Uterus (tissue), 4 donors: Measurements from ENCODE around the gene ASCC1. TPM values are rescaled to one million over a fixed set of nuclear protein-coding genes. Genes with fewer than 3 reads are reported as not detected.
A peak's percentile ranks its signal among the peaks of the same experiment; 100 is the strongest.

ENCODE experiments used
- DNase-seq, 2 donors: peaks; one replicate each; pipeline ENCODE4 v3.0.0-alpha.2; 2019 to 2020
- H3K27ac ChIP-seq, 2 donors: fragments of 200-600 bp; sonication (generic); 1 replicate in 1 of 2; 2 replicates in 1 of 2; pipeline ENCODE4 v1.5.1; 2016 to 2018
- H3K27me3 ChIP-seq, 2 donors: fragments of 200-600 bp; sonication (generic); one replicate each; pipeline ENCODE4 v1.5.1; 2018 to 2019; ENCODE audit warnings: control low read depth in 1 of 2
- H3K36me3 ChIP-seq, 2 donors: fragments of 200-600 bp; sonication (generic); one replicate each; pipeline ENCODE4 v1.5.1; 2019; ENCODE audit warnings: control low read depth in 1 of 2
- H3K4me1 ChIP-seq, 2 donors: fragments of 200-600 bp; sonication (generic); one replicate each; pipeline ENCODE4 v1.5.1; 2018 to 2019; ENCODE audit warnings: control low read depth in 1 of 2
- H3K4me3 ChIP-seq, 2 donors: fragments of 200-600 bp; sonication (generic); 1 replicate in 1 of 2; 2 replicates in 1 of 2; pipeline ENCODE4 v1.5.1; 2018 to 2019; ENCODE audit warnings: mild to moderate bottlenecking in 1 of 2
- H3K9me3 ChIP-seq, 2 donors: fragments of 200-600 bp; sonication (generic); one replicate each; pipeline ENCODE4 v1.5.1; 2019; ENCODE audit warnings: control low read depth in 1 of 2
- POLR2A ChIP-seq, 2 donors: fragments of 450-650 bp; IDR thresholded peaks; one replicate each; pipeline ENCODE4 v1.6.1; 2016; ENCODE audit warnings: antibody characterized with exemption in 2 of 2, mild to moderate bottlenecking in 1 of 2, moderate library complexity in 1 of 2
- intact Hi-C: fragments of 100-400 bp; cut with DNase I; formaldehyde crosslinking; loops from one replicate; pipeline ENCODE4 v1.15.1; 2023; ENCODE audit warnings: low total_unique reads
- total RNA-seq, 4 donors: library from RNA; depleted of rRNA in 3 of 4; stranded (reverse); fragments of >200 nt in 3 of 4; gene quantifications; one replicate each; pipeline versions ENCODE4 v1.1.0 to v1.2.4, GENCODE V29; 2014 to 2023
- TF ChIP-seq, protein P1 (sequence below), 4 experiments: fragments of 200-600 bp in 2 of 4; fragments of 450-650 bp in 2 of 4; sonication (generic) in 2 of 4; IDR thresholded peaks; one replicate each; pipeline ENCODE4 v1.5.1; 2016 to 2019; ENCODE audit warnings: antibody characterized with exemption in 4 of 4, mild to moderate bottlenecking in 2 of 4, moderate library complexity in 1 of 4
- donor health status: DM: yes; HTN: yes; CAD: no.

Gene ASCC1
- total RNA-seq, 4 donors from 2014 or later: 17.9 to 156 (median 38.4) TPM

DNA sequence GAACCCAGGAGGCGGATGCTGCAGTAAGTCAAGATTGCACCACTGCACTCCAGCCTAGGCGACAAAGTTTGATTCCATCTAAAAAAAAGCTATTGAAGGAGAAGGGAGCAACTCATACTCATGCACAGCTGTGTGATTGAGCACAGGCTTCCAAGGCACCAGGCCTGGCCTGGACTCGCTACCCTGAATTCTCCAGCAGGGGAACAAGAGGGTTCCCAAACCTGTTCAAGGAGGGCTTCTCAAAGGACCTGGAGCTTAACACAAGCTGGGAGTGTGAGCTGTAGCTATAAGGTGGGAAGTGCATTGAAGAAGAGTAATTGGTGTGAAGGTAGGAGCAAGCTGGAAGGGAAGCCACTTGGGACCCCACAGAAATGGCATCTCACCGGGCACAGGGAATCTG lies 42.5 kb upstream of the ASCC1 start:
- TF ChIP-seq, protein P1, sequence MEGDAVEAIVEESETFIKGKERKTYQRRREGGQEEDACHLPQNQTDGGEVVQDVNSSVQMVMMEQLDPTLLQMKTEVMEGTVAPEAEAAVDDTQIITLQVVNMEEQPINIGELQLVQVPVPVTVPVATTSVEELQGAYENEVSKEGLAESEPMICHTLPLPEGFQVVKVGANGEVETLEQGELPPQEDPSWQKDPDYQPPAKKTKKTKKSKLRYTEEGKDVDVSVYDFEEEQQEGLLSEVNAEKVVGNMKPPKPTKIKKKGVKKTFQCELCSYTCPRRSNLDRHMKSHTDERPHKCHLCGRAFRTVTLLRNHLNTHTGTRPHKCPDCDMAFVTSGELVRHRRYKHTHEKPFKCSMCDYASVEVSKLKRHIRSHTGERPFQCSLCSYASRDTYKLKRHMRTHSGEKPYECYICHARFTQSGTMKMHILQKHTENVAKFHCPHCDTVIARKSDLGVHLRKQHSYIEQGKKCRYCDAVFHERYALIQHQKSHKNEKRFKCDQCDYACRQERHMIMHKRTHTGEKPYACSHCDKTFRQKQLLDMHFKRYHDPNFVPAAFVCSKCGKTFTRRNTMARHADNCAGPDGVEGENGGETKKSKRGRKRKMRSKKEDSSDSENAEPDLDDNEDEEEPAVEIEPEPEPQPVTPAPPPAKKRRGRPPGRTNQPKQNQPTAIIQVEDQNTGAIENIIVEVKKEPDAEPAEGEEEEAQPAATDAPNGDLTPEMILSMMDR (IDR thresholded peaks at IDR 0.05): no peak

DNA sequence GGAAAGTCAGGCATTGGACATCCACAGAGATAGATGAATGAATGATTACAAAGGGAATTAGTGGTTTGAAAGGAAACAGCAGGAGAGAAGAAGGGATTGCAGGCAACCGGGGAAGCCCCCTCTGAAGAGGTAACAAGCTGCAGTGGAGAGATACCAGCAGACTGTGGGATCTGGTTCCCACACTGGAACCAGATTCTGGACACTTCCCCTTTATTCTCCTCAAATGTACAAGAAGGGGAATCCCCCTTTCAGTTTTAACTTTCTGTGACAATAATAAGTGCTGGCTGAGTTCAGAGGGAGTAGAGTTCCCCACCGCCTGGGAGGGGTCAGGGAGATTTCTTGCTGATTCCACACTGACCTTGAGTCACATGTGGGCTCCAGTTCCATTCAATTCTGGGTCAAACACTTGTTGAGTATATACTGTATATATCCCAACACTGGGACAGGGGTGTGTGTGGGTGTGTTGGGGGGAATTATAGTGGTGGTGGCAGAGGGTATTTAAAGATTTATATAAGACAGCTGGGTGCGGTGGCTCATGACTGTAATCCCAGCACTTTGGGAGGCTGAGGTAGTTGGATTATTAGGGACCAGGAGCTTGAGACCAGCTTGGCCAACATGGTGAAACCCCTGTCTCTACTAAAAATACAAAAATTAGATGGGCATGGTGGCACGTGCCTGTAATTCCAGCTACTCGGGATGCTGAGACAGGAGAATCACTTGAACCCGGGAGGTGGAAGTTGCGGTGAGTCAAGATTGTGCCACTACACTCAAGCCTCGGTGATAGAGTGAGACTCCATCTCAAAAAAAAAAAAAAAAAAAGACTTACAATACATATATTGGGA lies 41.2 kb upstream of the ASCC1 start:
- H3K27ac ChIP-seq: peak overlapping the region; percentile 92 to 99
- no peak overlapping the region for H3K4me3 ChIP-seq
- H3K9me3 ChIP-seq: no peaks in the 10 kb centered on the region
- no peaks in the 10 kb centered on the region for H3K27me3 ChIP-seq
- DNase-seq: no peak
- peaks cover 33 to 48% of the 10 kb centered on the region in 2 donors for H3K4me1 ChIP-seq
- intact Hi-C loops: no loop called here
- no peaks in the 10 kb centered on the region for H3K36me3 ChIP-seq
- TF ChIP-seq POLR2A (IDR thresholded peaks at IDR 0.05): peak in 1 of 2 donors; percentile 8
- TF ChIP-seq, protein P1 (IDR thresholded peaks at IDR 0.05): no peak

More for the DNA sequence above, 42.5 kb upstream of the ASCC1 start:
- Histone ChIP-seq H3K27ac (peak overlapping the region; percentile 92 to 99), H3K4me3 (no peak overlapping the region), H3K27me3 (no peaks in the 10 kb centered on the region), H3K36me3 (no peaks in the 10 kb centered on the region), H3K4me1 (peaks cover 32 to 43% of the 10 kb centered on the region in 2 donors), H3K9me3 (no peaks in the 10 kb centered on the region)
- DNase-seq: no peak
- intact Hi-C loops: no loop called here

DNA sequence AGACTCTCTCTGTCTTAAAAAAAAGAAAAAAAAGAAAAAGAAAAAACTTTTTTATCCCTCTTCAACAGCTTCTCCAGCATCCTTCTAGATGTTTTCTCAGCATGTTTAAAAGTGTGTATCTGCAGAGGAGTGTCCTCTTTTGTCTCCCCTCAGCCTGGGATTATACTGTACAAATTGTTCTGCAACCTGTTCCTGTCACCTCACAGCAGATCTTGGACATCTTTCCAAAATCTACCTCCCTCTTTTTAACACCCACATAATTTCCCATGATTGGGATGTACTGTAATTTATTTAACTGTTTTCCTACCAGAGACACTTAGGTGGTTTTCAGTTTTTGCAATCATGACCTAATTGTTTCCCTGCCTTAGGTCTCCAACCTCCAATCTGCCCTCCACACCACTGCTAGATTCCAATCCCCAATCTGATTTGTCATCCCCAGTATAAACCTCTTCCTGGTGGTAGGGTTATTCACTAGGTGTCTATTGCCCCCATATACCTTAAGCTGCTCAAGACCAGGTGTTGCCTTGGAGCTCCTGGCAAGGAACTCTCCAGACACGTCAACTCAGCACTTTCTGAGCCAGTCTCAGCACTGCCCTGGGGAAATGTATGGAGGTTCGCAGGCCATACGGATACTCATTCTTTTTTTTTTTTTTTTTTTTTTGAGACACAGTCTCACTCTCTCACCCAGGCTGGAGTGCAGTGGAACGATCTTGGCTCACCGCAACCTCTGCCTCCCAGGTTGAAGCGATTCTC lies 40.1 kb upstream of the ASCC1 start:
- TF ChIP-seq, protein P1 (IDR thresholded peaks at IDR 0.05): no peak
- no peak for TF ChIP-seq POLR2A (IDR thresholded peaks at IDR 0.05)
- Histone ChIP-seq H3K27me3 (no peaks in the 10 kb centered on the region), H3K27ac (peak overlapping the region; percentile 92 to 99), H3K9me3 (no peaks in the 10 kb centered on the region), H3K4me1 (peaks cover 33 to 48% of the 10 kb centered on the region in 2 donors), H3K4me3 (no peak overlapping the region), H3K36me3 (no peaks in the 10 kb centered on the region)
- intact Hi-C loops: no loop called here
- no peak for DNase-seq

- intact Hi-C loops: no loop called here
- Histone ChIP-seq H3K4me3 (no peak overlapping the region), H3K27ac (peak overlapping the region; percentile 92 to 99), H3K9me3 (no peaks in the 10 kb centered on the region), H3K36me3 (no peaks in the 10 kb centered on the region), H3K4me1 (peaks cover 27 to 43% of the 10 kb centered on the region in 2 donors), H3K27me3 (no peaks in the 10 kb centered on the region)
- TF ChIP-seq, protein P1 (IDR thresholded peaks at IDR 0.05): no peak
- TF ChIP-seq POLR2A (IDR thresholded peaks at IDR 0.05): peak; percentile 46 to 65
- peak; percentile 91 to 95 for DNase-seq
Measured at GRCh38 chr10:72254813-72255568, 38.9 kb upstream of the ASCC1 start.
